Epithelial cell of prostate (primary cell): Measurements from ENCODE around the gene LRRC42.

ENCODE experiments used
- DNase-seq: peaks from one replicate; pipeline ENCODE4 v3.0.0-alpha.2; 2011; ENCODE audit warnings: low read depth, low spot score
- H3K27ac ChIP-seq: fragments of 450-650 bp; 2 replicates; pipeline ENCODE4 v1.5.1; 2017; ENCODE audit warnings: mild to moderate bottlenecking

Gene LRRC42

DNA sequence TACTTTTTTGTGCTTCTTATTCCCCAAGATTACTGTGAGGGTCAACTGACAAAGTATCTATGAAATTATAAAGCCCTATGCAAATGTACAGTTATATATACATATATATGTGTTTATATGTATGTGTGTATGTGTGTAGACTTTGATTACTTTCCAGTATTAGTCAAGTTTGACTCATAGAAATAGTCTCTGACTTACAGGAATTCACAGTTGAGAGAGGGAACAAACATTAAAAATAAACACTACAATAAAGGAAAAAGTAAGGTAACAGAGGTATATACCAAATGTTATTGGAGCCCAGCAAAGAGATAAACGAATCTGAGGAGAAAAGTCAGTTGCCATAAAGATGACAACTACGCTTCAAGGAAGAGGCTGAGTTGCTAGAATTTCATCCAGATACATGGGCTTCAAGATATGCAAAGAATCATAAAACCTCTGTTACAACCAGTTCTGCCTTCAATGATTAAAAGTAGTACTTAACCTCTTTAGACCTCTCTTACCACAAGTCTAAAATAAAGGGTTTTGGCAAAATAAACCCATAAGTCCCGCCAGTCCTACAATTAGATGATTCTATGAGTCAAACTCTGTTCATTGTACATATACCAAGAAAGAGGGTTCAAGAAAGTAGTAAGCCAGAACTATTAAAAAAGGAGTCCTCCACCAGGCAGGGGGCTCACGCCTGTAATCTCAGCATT is 7.9 kb upstream of the LRRC42 start:
- DNase-seq, result no peak
- no peak overlapping the region for H3K27ac ChIP-seq

DNA sequence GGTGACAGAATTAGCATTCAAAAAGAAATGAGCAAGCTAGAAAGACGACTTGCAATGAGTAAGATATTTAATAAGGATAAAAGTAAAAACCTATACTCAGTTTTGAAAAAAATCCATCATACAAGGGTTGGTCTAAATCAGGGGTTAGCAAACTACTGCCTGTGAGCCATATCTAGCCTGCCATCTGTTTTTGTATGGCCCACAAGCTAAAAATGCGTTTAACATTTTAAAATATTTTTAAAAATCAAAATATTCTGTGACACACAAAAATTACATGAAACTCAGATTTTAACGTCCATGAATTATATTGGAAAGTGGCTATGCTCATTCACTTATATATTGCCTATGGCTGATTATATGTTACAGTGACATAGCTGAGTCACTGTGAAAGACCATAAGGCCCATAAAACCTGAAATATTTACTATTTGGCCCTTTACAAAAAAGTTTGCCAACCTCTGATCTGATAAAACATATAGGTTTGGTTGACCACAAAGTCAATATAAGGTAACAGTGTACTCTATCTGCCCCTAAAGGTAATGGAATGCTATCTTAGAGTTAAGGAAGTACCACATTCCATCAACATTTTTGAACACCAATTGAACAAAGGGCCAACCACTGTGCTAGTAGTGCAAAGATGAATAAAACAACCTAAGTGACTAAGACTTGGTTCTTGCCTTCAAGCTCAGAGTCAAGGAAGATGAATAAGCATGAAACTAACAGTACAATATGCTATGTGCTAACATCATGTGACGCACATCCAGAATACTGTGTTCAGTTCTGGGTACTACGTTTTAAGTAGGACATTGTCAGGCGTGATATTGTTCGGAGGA is 3.8 kb upstream of the LRRC42 start:
- peak overlapping the region; percentile 53 for H3K27ac ChIP-seq
- DNase-seq, result peak; percentile 72

DNA sequence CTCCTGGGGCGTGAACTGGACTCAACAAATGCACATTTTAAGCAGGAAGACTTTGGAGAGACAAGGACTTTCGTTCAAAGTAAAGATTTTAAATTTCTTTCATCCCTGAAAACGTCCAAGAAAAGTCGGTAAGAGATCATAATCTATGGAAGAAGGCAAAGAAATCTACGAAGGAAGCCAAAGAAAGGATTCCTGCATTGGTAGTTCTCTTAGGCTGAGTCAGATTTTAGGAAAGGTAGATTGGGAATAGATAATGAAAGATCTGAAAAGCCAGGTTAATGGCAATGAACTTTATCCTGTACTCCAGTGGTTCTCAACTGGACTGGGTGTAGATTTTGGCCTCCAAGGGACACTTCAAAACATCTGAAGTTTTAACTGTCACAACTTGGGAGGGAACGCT is 3.1 kb upstream of the LRRC42 start:
- no peak for DNase-seq
- peak overlapping the region; percentile 53 for H3K27ac ChIP-seq

DNA sequence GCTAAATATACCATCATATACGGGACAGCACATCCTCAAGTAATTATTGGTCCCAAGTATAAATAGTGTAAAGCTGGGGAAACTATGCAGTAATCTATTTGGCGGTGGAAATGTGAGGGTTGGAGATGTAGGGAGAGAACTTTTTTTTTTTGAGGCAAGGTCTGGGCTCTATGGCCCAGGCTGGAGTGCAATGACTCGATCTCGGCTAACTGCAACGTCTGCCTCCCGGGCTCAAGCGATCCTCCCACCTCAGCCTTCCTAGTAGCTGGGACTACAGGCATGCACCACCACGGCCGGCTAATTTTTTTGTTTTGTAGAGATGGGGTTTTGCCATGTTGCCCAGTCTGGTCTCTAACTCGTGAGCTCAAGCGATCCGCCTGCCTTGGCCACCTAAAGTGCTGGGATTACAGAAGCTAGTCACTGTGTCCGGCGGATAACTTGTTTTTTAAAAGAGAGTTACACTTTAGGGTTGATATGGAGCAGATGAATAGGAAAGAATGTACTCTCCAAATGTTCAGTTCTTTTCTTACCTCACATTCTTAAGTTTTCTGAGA is 2.6 kb upstream of the LRRC42 start:
- DNase-seq, result no peak
- peak overlapping the region; percentile 53 for H3K27ac ChIP-seq

DNA sequence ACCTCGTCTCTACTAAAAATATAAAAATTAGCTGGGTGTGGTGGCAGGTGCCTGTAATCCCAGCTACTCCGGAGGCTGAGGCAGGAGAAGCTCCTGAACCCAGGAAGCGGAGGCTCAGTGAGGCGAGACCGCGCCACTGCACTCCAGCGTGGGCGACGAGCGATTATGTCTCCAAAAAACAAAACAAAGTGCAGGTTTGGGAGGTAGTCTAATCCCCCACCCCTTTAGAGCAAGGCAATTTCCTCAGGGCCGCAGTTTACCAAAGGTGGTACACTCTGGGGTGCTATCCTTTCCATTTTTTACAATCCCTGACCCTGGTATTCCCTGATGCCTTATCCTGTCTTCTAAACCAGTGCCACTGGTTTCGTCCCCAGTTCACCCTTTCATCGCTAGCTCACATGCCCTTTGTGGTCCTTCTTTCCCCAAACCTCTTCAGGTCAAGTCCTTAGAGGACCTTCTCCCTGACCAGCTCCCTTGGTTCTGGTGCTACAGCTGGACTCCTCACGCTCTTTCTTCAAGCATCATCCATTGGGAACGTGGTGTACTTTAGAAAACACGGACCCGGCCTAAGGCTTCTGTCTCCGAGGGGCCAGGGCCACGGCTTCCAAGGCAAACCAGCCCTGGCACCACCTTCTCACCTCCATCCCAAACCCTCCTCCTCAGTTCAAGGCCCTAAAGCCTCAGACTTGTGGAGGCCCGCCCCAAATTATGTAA is 1.5 kb upstream of the LRRC42 start:
- DNase-seq, result no peak
- peak overlapping the region; percentile 76 for H3K27ac ChIP-seq

DNA sequence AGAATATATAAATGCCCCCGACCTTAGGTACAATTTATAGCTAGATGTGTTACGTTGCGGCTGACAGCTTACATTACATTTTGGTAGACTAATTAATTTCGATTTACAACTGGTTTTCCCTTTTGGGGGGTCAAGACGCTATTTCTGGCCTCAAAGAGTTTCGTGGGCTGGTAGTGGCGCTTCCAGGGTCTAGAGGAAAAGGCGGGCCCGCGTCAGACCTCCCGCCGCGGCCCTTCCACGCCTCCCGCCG is 1.0 kb upstream of the LRRC42 start:
- DNase-seq, result no peak
- peak overlapping the region; percentile 76 for H3K27ac ChIP-seq

DNA sequence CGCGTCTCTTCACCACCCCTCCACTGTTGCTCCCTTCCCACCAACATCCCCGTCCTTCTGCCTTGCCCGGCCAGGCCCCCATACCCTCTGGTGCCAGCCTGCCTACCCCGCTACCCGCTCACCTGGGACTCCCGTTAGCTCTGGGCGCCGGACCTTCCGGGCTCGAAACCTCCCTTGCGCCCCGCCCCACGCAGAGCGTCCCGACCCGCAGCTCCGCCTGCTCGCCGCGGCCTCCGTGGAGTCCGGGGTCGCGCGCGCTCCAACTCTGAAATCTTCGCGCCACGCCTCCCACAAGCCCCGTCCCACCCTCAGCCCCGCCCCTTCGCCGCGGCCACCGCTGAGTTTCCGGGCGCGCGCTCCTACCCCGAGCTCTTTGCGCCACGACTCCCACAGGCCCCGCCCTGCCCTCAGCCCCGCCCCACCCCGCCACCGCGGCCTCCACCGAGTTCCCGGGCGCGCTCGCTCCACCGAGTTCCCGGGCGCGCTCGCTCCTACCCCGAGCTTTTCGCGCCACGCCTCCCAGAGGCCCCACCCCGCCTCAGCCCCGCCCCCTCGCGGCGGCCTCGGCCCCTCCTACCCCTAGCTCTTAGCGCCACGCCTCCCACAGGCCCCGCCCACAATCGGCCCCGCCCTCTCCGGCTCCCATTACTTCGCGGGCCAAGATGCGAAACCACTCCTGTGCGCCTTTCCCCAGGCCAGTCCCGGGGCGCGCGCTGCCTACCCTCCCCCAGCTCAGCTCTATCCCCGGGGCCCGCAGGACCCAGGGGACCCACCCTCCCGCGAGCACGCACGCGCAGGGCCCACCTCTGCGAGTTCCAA is 508 bp upstream of the LRRC42 start, which contains the start of gene IFT25:
IFT25 (minus strand) TSS at position 267 of the 819 bp plus-strand sequence. CDS start 5,617 bp downstream, outside the sequence.
- peak; percentile 59 for DNase-seq
- peak within 1 kb of the TSS; percentile 76 for H3K27ac ChIP-seq

DNA sequence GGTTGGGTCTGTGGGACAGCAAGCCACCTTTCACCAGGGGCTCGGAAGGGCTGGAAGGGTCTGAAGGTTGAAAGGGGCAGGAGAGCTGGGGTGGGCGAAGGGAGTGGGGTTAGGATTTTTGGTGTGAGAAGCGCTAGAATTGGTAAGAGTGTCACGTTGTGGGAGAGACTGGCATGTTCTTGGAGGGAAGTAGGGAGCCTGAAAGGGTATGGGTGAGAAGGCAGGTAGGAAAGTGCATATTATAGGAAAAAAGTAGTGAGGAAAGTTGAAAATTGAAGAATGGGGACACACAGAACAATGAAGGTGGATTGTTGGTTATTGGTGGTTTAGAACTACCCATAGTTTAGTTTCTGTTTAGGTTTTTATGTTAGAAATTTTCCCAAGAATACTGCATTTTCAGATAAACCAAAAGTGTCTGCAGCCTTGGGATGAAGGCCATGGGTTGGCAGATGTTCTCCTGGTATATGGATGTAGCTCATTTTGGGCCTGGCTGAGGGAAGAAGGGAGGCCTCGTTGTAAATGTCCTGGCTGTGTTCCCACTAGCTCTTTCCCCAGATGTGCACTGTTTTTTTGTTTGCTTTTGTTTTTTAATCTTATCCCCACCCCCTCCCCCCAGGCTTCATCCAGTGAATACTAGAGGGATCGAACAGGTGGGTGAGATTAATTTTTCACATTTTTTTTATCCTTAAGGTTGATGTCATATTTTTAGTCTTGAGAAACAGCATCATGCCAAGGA is 1.2 kb downstream of the LRRC42 start:
- no peak for DNase-seq
- H3K27ac ChIP-seq, result peak overlapping the region; percentile 76

DNA sequence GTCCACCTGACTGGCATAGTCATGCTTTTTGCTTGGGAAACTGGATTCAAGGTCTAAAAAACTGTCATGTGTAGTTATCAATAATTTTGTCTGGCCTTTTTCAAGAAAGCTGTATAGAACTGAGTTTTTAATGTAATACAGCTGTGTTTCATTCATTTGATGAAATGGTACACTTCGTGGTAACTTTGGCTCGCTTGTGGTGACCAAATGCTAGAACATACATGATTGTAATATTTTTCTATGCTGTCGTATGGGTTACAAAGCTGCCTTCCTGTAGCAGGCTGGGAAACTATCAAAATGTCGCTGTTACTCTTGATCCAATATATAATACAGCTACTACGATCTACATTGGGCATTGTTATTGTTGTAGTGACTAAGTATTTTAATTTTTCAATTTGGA is 2.1 kb downstream of the LRRC42 start:
- DNase-seq, result no peak
- H3K27ac ChIP-seq, result no peak overlapping the region

DNA sequence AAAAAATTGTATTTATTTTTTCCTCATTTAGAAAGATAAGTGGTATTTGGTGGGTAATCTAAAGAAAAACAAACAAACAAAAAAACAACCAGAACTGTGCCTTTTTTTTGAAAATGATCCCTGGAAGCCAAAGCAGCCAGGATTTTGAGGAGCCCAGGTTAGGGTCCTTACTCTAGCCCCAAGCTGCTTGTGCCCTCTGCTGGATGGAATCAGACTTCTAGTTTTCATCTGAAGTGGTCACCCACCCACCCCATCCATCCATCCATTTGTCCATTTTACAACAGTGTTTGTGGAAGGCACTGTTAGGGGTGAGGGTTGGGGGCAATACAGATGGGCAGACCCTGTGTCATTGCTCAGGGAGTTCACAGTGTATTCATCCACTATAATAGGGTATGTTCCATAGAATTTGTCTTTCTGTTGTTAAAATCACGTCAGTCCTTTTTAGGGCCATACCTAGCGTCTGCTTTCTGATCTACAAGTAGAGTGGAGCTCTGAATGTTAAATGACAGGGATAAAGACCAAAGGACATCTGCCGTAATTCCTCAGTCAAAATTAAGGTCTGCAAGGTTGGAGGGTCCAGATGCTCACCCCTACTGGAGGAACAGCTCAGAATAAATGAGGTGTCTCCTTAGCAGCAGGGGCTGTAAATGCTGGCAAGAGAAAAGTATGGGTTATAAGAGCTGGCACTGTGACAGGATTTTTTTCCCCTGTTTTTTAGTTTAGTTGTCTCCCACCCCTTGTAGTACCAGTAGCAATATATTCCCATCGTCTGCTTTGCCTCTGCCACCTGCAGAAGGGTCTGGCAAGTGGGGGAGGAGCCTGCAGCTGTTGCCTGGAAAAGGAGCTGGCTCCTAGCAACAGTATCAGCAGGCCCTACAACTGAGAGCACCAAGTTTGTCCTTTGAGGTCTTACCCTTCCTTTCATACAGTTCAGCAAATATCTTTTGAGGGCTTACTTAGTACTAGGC is 3.2 kb downstream of the LRRC42 start:
- no peak overlapping the region for H3K27ac ChIP-seq
- no peak for DNase-seq

DNA sequence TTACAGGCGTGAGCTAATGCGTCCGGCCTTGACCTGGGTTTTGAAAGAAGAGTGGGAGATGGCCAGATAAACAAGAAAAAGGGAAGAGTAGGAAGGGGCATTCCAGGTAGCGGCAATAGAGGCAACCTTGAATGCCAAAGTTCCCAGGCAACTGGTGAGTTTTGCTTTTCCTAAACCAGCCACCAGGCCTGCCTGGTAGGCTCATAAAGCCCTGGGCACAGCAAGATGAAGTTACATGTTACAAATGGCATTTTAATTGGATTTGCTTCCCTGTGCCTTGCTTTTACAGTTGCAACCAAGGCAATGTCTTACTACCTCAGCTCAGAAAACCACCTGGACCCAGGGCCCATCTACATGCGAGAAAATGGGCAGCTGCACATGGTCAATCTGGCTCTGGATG is 5.5 kb downstream of the LRRC42 start:
- H3K27ac ChIP-seq, result no peak overlapping the region
- no peak for DNase-seq

DNA sequence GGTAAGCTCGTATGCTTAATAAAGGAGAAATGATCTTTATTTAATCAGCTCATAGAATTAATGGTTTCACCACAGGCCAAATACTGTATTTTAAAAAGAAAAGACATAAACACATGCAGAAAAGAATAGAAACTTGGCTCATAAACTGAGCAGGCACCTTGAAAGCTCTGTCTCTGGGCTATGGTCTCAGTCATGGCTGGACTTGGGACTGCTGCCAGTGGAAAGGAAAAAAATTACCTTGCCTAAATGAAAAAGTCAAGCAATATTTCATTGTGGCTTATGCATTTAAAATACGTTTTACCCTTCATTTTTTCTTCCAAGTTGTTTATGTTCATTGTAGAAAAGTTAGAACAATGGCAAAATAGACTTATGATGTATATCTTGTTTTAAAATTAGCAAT is 8.0 kb downstream of the LRRC42 start:
- H3K27ac ChIP-seq, result peak overlapping the region; percentile 96
- DNase-seq, result no peak

DNA sequence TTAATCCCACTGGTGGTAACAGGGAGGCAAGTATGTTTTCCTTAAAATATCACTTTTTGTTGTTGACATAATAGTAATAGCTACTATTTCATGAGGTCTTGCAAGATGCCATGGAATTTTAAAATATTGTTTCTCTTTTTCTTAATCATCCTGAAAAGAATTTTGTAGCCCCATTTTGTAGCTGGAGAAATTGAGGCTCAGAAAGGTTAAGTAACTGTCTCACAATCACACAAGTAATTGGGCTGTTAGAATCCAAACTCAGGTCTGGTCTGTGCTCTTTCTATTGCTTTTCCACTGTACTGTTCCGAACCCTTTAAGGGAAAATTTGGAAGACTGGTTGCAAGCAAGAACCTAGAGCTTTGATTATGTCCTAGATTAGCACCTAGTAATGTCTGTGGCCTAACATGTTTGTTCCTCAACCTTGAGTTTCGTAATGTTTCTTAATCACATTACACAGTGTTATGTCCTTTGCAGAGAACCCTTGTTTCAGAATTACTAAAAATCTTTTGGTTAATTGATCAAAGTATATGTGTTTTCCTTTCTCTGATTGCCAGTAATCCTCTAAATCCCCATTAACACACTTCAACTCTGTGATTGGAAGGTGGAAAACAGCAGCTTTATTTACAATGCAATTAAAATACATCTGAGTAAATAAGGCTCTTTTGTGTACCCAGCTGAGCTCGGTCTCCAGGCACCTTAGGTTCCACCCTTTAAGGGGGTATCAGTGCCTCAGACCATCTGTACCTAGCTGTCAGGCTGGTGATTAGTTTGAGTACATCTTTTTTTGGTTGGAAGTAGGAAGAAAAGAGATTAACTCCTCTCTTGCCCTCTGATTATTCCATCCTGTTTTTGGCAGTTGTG is 10.4 kb downstream of the LRRC42 start:
- DNase-seq, result no peak
- H3K27ac ChIP-seq, result peak overlapping the region; percentile 96

DNA sequence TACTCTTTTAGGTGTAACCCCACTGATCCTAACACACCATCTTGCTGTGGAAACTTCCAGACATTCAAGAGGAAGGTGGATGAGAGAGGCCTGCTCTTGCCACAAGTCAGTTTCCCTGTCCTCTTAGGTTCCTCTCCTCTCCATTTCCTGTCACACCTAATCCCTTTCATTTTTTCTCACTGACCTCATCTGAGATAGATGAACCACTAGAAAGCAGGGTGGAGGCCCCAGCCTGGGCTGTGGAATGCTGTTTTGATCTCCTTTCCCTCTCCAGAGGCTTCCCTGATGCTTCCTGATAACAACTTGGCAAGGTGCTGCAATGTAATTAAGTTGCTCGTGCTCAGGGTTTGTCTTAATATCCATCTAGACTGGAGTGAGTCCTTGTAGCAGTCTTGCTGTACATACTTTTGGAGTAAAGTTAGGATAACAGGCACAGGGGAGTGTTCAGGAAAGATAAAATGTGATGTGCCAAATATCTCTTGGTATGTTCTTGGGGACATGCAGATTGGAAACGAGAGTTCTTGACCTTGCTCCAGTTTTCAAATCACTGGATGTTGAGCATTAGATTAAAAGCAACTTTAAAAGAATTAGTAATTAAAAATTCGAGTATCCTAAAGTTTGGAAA is 11.2 kb downstream of the LRRC42 start:
- DNase-seq, result no peak
- H3K27ac ChIP-seq, result peak overlapping the region; percentile 96

DNA sequence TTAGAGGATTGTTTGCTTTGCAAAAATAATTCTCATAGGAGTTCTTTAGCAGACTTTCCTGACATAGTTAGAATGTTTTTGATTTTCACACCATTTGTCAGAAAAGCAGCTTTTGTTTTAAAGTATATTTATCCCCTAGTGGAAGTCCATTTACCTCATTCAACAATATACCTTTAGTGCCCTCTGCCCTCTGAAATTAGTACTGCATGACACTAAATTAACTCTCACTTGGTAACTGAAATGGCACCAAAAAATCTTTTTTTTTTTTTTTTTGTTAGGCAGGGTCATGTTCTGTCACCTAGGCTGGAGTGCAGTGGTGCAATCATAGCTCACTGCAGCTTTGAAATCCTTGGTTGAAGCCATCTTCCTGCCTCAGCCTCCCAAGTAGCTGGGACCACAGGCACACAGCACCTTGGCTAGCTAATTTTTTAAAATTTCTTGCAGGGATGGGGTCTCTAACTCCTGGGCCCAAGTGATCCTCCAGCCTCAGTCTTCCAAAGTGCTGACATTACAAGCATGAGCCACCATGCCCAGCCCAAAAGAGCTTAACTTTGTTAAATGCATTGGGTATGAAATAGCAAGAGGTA is 13.6 kb downstream of the LRRC42 start:
- H3K27ac ChIP-seq, result no peak overlapping the region
- no peak for DNase-seq

DNA sequence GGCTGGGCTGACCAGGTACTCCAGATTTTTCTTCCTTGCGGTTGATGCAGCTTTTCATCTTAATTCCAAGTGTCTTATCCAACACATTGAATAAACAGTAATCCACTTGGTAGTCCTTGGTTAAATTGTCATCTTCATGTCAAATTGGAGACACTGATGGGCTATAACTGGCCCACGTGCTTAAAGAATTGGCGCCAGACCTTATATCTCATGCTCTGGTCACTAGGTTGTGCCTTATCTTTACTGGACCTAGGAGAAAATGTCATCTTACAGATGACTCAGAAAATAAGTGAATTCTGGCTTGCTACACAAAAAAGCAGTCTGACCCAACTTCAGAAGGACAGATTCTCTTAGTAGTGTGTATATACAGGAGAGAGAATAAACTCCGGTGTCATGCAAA is 16.2 kb downstream of the LRRC42 start:
- no peak overlapping the region for H3K27ac ChIP-seq
- DNase-seq, result no peak

DNA sequence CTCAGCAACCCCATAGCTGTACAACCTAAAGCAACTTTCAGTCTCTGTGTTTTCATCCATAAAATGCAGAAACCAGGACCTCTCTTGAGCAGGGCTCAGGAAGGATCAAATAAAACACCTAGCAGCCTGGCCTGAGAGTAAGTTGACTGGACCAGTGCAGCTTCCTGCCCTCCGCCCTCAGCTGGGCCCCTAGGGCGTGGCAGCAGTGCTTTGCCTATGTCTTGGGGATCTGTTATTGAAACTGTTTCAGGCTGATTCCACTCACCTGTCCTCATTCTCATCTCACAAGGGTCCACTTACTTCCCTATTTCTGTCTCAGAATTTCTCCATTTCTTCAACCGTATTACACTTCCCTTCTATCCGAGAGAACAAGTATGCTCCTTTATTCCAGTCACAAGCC is 17.3 kb downstream of the LRRC42 start:
- H3K27ac ChIP-seq, result no peak overlapping the region
- DNase-seq, result no peak
